ENCODE measurements around the gene KIFAP3. TPM values are rescaled to one million over a fixed set of nuclear protein-coding genes. Genes with fewer than 3 reads are reported as not detected.
"Not testable (repeated sequence)": the region's sequence is repeated elsewhere in the genome, so short reads cannot be mapped to it uniquely, and the experiment has no call there.

KIFAP3 gene
- total RNA-seq, 4 donors from 2014 or later, result 15.5 to 25.0 (median 18.0) TPM

GRCh38 chr1:169924829-169925228 is 149.7 kb downstream of the KIFAP3 start:
- TF ChIP-seq POLR2A (IDR thresholded peaks at IDR 0.05), result no peak
- TF ChIP-seq, protein P1, sequence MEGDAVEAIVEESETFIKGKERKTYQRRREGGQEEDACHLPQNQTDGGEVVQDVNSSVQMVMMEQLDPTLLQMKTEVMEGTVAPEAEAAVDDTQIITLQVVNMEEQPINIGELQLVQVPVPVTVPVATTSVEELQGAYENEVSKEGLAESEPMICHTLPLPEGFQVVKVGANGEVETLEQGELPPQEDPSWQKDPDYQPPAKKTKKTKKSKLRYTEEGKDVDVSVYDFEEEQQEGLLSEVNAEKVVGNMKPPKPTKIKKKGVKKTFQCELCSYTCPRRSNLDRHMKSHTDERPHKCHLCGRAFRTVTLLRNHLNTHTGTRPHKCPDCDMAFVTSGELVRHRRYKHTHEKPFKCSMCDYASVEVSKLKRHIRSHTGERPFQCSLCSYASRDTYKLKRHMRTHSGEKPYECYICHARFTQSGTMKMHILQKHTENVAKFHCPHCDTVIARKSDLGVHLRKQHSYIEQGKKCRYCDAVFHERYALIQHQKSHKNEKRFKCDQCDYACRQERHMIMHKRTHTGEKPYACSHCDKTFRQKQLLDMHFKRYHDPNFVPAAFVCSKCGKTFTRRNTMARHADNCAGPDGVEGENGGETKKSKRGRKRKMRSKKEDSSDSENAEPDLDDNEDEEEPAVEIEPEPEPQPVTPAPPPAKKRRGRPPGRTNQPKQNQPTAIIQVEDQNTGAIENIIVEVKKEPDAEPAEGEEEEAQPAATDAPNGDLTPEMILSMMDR (IDR thresholded peaks at IDR 0.05 in 4 of 5, conservative IDR thresholded peaks at IDR 0.05 in 1 of 5), result no peak
- Histone ChIP-seq H3K27me3 (no peaks in the 10 kb centered on the region), H3K4me3 (no peak overlapping the region), H3K9me3 (no peaks in the 10 kb centered on the region), H3K36me3 (no peaks in the 10 kb centered on the region), H3K4me1 (no peaks in the 10 kb centered on the region), H3K27ac (no peak overlapping the region)
- DNase-seq, result no peak
- in situ Hi-C loops (cut with MboI; ENCODE audit: low sequenced_read_pairs in 4 of 4) (loop anchor here in 3 of 4 donors (10.0 to 25.0 kb wide), 4 partner anchors 737 to 1012 kb away; partner anchors contain the start of genes MROH9 (in 2 of the 3) and PRRX1 (in 1 of the 3)), intact Hi-C loops (cut with DNase I; ENCODE audit: low total_unique reads) (loop anchor here (5.0 kb wide), 2 partner anchors 842 to 957 kb away; no protein-coding TSS in a partner anchor)
- no peak for ATAC-seq

GRCh38 chr1:169924063-169924462 is 150.4 kb downstream of the KIFAP3 start:
- no peak overlapping the region for H3K4me3 ChIP-seq
- no peaks in the 10 kb centered on the region for H3K36me3 ChIP-seq
- no peak overlapping the region for H3K27ac ChIP-seq
- H3K27me3 ChIP-seq, result no peaks in the 10 kb centered on the region
- intact Hi-C loops (cut with DNase I; ENCODE audit: low total_unique reads), result no loop called here
- in situ Hi-C loops (cut with MboI; ENCODE audit: low sequenced_read_pairs in 4 of 4), result loop anchor here in 2 of 4 donors (10.0 kb wide), 2 partner anchors 961 to 1011 kb away; partner anchors contain the start of gene MROH9 (in 1 of the 2)
- ATAC-seq (no peak), DNase-seq (no peak)
- TF ChIP-seq, protein P1 (IDR thresholded peaks at IDR 0.05 in 4 of 5, conservative IDR thresholded peaks at IDR 0.05 in 1 of 5), result no peak
- no peak for TF ChIP-seq POLR2A (IDR thresholded peaks at IDR 0.05)
- no peaks in the 10 kb centered on the region for H3K9me3 ChIP-seq
- no peaks in the 10 kb centered on the region for H3K4me1 ChIP-seq

DNA sequence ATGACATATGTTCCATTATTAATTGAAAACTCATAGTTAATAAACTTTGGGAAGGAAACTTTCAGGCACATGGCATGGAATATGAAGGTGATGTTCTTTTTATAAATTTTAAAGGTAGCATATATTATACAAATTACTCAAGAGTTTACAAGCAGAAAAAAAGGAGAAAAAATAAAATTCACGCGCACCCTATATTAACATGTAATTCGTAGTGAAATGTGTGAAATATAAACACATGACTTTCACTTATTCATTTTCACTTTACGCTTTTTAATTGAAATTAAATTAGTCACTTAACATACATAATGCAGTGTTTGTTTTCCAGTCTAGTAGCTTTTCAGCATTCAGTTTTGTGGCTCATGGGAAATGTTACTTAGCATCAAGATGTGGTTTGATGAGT is 153.4 kb downstream of the KIFAP3 start:
- TF ChIP-seq, protein P1 (IDR thresholded peaks at IDR 0.05 in 4 of 5, conservative IDR thresholded peaks at IDR 0.05 in 1 of 5), result no peak
- TF ChIP-seq POLR2A (IDR thresholded peaks at IDR 0.05), result no peak
- DNase-seq (no peak), ATAC-seq (no peak)
- Histone ChIP-seq H3K4me1 (no peaks in the 10 kb centered on the region), H3K27me3 (no peaks in the 10 kb centered on the region), H3K9me3 (no peaks in the 10 kb centered on the region), H3K4me3 (no peak overlapping the region), H3K36me3 (no peaks in the 10 kb centered on the region), H3K27ac (no peak overlapping the region)
- intact Hi-C loops (cut with DNase I; ENCODE audit: low total_unique reads) (no loop called here), in situ Hi-C loops (cut with MboI; ENCODE audit: low sequenced_read_pairs in 4 of 4) (loop anchor here in 2 of 4 donors (10.0 kb wide), 2 partner anchors 964 to 1014 kb away; partner anchors contain the start of gene MROH9 (in 1 of the 2))

DNA sequence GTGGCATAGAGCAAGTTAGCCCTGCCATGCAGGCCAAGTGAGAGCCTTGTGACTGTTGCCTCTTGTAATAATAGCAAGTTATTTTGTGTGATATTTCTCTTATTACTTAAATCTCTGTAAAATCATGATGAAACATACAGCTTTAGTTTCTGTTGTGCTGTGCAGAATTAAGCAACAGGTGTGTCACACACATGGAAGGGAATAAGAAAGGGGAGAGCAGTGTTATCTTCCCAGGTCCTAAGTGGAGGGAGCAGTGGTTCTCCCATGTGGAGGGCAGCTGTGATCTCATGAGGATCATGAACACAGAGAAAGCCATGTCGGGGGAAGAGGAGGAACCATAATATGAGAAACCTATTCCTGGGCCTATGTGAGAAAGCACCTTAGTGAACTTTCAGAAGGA is 155.6 kb downstream of the KIFAP3 start:
- no peak for TF ChIP-seq POLR2A (IDR thresholded peaks at IDR 0.05)
- TF ChIP-seq, protein P1 (IDR thresholded peaks at IDR 0.05 in 4 of 5, conservative IDR thresholded peaks at IDR 0.05 in 1 of 5), result no peak
- ATAC-seq, result no peak
- in situ Hi-C loops (cut with MboI; ENCODE audit: low sequenced_read_pairs in 4 of 4) (no loop called here), intact Hi-C loops (cut with DNase I; ENCODE audit: low total_unique reads) (no loop called here)
- no peaks in the 10 kb centered on the region for H3K27me3 ChIP-seq
- no peaks in the 10 kb centered on the region for H3K4me1 ChIP-seq
- no peak for DNase-seq
- H3K27ac ChIP-seq, result no peak overlapping the region
- H3K4me3 ChIP-seq, result no peak overlapping the region
- H3K9me3 ChIP-seq, result no peaks in the 10 kb centered on the region
- no peaks in the 10 kb centered on the region for H3K36me3 ChIP-seq

DNA sequence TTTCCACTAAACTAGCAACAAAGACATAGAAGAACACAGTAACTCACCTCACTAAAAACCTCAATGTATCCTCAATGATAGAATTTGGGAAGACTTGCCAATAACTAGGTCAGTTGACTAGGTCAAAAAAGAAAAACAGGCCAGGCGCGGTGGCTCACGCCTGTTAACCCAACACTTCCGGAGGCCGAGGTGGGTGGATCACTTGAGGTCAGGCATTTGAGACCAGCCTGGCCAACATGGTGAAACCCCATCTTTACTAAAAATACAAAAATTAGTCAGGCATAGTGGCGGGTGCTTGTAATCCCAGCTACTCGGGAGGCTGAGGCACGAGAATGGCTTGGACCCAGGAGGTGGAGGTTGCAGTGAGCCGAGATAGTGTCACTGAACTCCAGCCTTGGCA is 156.3 kb downstream of the KIFAP3 start:
- in situ Hi-C loops (cut with MboI; ENCODE audit: low sequenced_read_pairs in 4 of 4); H3K27ac ChIP-seq; intact Hi-C loops (cut with DNase I; ENCODE audit: low total_unique reads); H3K27me3 ChIP-seq; H3K4me3 ChIP-seq; ATAC-seq; H3K36me3 ChIP-seq; DNase-seq; H3K9me3 ChIP-seq; H3K4me1 ChIP-seq: not testable (repeated sequence)
